Karpas-422 (cell line): ENCODE data around the gene RGS9BP. TPM values are rescaled to one million over a fixed set of nuclear protein-coding genes. Genes with fewer than 3 reads are reported as not detected.
"Not testable (repeated sequence)": the region's sequence is repeated elsewhere in the genome, so short reads cannot be mapped to it uniquely, and the experiment has no call there.

Source experiments
- DNase-seq: peaks from one replicate; pipeline ENCODE4 v3.0.0-alpha.2; 2015
- H2AFZ ChIP-seq: fragments of 200-600 bp; sonication (generic); 2 replicates; pipeline ENCODE4 v1.6.1; 2014; ENCODE audit warnings: antibody characterized with exemption, low read length, mixed read lengths
- H3K27ac ChIP-seq: fragments of 200-600 bp; sonication (generic); 2 replicates; pipeline ENCODE4 v1.5.1; 2014; ENCODE audit warnings: mild to moderate bottlenecking, low read length, moderate library complexity
- H3K27me3 ChIP-seq: fragments of 200-600 bp; sonication (generic); 2 replicates; pipeline ENCODE4 v1.6.1; 2014; ENCODE audit warnings: low read length, mixed read lengths
- H3K36me3 ChIP-seq: fragments of 200-600 bp; sonication (generic); 2 replicates; pipeline ENCODE4 v1.6.1; 2014; ENCODE audit warnings: low read length, mixed read lengths; ENCODE audit not compliant: insufficient read depth
- H3K4me1 ChIP-seq: fragments of 200-600 bp; sonication (generic); 2 replicates; pipeline ENCODE4 v1.6.1; 2014; ENCODE audit warnings: mild to moderate bottlenecking, low read length, mixed read lengths
- H3K4me2 ChIP-seq: fragments of 200-600 bp; sonication (generic); 2 replicates; pipeline ENCODE4 v1.6.1; 2014; ENCODE audit warnings: low read length, low read depth, mild to moderate bottlenecking; ENCODE audit not compliant: poor library complexity, severe bottlenecking
- H3K4me3 ChIP-seq: fragments of 200-600 bp; sonication (generic); 2 replicates; pipeline ENCODE4 v1.5.1; 2014; ENCODE audit warnings: mild to moderate bottlenecking, antibody characterized with exemption, low read length, mixed read lengths
- H3K79me2 ChIP-seq: fragments of 200-600 bp; sonication (generic); 2 replicates; pipeline ENCODE4 v1.6.1; 2014; ENCODE audit warnings: mild to moderate bottlenecking, low read length, mixed read lengths
- H3K9ac ChIP-seq: fragments of 200-600 bp; sonication (generic); 2 replicates; pipeline ENCODE4 v1.6.0; 2014; ENCODE audit warnings: low read length
- H3K9me2 ChIP-seq: fragments of 200-600 bp; sonication (generic), shearing (Covaris generic); replicated peaks from 2 replicates; pipeline ENCODE4 v1.6.0; 2014; ENCODE audit warnings: mild to moderate bottlenecking, low read length, moderate library complexity; ENCODE audit not compliant: insufficient read depth
- H3K9me3 ChIP-seq: fragments of 300-700, 200-600 bp; sonication (generic); 2 replicates; pipeline ENCODE4 v1.6.1; 2014; ENCODE audit warnings: low read length, mixed read lengths
- H4K20me1 ChIP-seq: fragments of 200-600 bp; sonication (generic); 2 replicates; pipeline ENCODE4 v1.6.1; 2014; ENCODE audit warnings: mild to moderate bottlenecking, antibody characterized with exemption, low read length, low read depth; ENCODE audit not compliant: insufficient read depth
- total RNA-seq: library from RNA; depleted of rRNA; stranded (reverse); fragments of >200 nt; shearing (Covaris generic); gene quantifications from 2 replicates; pipeline ENCODE4 v1.2.3, GENCODE V29; 2014; ENCODE audit warnings: low replicate concordance

Gene RGS9BP
- total RNA-seq, 1 experiment from 2014 or later = not detected

- peaks cover 30% of the 10 kb centered on the region for H3K36me3 ChIP-seq
- H3K9me3 ChIP-seq = no peaks in the 10 kb centered on the region
- H3K9ac ChIP-seq = no peak overlapping the region
- no peaks in the 10 kb centered on the region for H3K4me1 ChIP-seq
- DNase-seq = no peak
- H4K20me1 ChIP-seq = no peaks in the 10 kb centered on the region
- H3K4me2 ChIP-seq = no peak overlapping the region
- H3K27me3 ChIP-seq = no peaks in the 10 kb centered on the region
- H3K4me3 ChIP-seq = no peak overlapping the region
- no peak overlapping the region for H2AFZ ChIP-seq
- H3K9me2 ChIP-seq = no peaks in the 10 kb centered on the region
- peaks cover 39% of the 10 kb centered on the region for H3K79me2 ChIP-seq
- no peak overlapping the region for H3K27ac ChIP-seq
Observed at GRCh38 chr19:32708457-32708856, 32.8 kb downstream of the RGS9BP start.

- DNase-seq = no peak
- no peak overlapping the region for H2AFZ ChIP-seq
- H3K9me3 ChIP-seq = no peaks in the 10 kb centered on the region
- no peak overlapping the region for H3K27ac ChIP-seq
- no peak overlapping the region for H3K4me3 ChIP-seq
- no peak overlapping the region for H3K4me2 ChIP-seq
- H3K36me3 ChIP-seq = peaks cover 29% of the 10 kb centered on the region
- no peaks in the 10 kb centered on the region for H3K9me2 ChIP-seq
- no peaks in the 10 kb centered on the region for H4K20me1 ChIP-seq
- H3K79me2 ChIP-seq = peaks cover 35% of the 10 kb centered on the region
- H3K4me1 ChIP-seq = no peaks in the 10 kb centered on the region
- H3K9ac ChIP-seq = no peak overlapping the region
- no peaks in the 10 kb centered on the region for H3K27me3 ChIP-seq
Observed at GRCh38 chr19:32709032-32709431, 33.4 kb downstream of the RGS9BP start.

GRCh38 chr19:32711747-32712146 is 36.1 kb downstream of the RGS9BP start:
- H3K79me2 ChIP-seq = peaks cover 11% of the 10 kb centered on the region
- H4K20me1 ChIP-seq = no peaks in the 10 kb centered on the region
- H3K9me2 ChIP-seq = no peaks in the 10 kb centered on the region
- H3K4me2 ChIP-seq = no peak overlapping the region
- H3K9ac ChIP-seq = no peak overlapping the region
- no peak for DNase-seq
- H3K27me3 ChIP-seq = no peaks in the 10 kb centered on the region
- H3K36me3 ChIP-seq = peaks cover 25% of the 10 kb centered on the region
- no peak overlapping the region for H3K27ac ChIP-seq
- H2AFZ ChIP-seq = no peak overlapping the region
- no peaks in the 10 kb centered on the region for H3K9me3 ChIP-seq
- H3K4me1 ChIP-seq = no peaks in the 10 kb centered on the region
- H3K4me3 ChIP-seq = no peak overlapping the region

DNA sequence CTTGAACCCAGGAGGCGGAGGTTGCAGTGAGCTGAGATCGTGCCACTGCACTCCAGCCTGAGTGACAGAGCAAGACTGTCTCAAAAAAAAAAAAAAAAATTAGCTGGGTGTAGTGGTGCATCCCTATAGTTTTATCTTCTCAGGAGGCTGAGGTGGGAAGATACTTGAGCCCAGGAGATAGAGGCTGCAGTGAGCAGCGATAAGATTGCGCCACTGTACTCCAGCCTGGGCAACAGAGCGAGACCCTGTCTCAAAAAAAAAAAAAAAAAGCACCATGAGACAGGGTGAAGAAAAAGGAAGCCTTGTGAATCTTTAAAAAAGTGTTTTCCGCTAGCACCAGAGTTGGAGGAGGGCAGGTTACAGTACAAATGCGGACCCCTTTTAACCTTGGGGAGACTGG is 40.6 kb downstream of the RGS9BP start:
- peaks cover 15% of the 10 kb centered on the region; the same call in 1 of the 2 replicates for H3K36me3 ChIP-seq
- not testable (repeated sequence) for H3K4me3 ChIP-seq

GRCh38 chr19:32717496-32717895 is 41.8 kb downstream of the RGS9BP start:
- Histone ChIP-seq H3K27ac (no peak overlapping the region), H3K4me1 (no peaks in the 10 kb centered on the region), H3K9ac (no peak overlapping the region), H3K27me3 (no peaks in the 10 kb centered on the region), H4K20me1 (no peaks in the 10 kb centered on the region), H2AFZ (no peak overlapping the region), H3K79me2 (no peaks in the 10 kb centered on the region), H3K9me2 (no peaks in the 10 kb centered on the region), H3K36me3 (peaks cover 9% of the 10 kb centered on the region; the same call in 1 of the 2 replicates), H3K9me3 (no peaks in the 10 kb centered on the region), H3K4me2 (no peak overlapping the region), H3K4me3 (no peak overlapping the region)
- no peak for DNase-seq

More for the DNA sequence above, 40.6 kb downstream of the RGS9BP start:
- H3K9me3 ChIP-seq, H3K9me2 ChIP-seq, H2AFZ ChIP-seq, H3K79me2 ChIP-seq, H3K4me2 ChIP-seq, H3K9ac ChIP-seq, DNase-seq, H3K27ac ChIP-seq, H4K20me1 ChIP-seq, H3K27me3 ChIP-seq, H3K4me1 ChIP-seq: not testable (repeated sequence)

- no peaks in the 10 kb centered on the region for H3K9me2 ChIP-seq
- no peak overlapping the region for H2AFZ ChIP-seq
- H3K27ac ChIP-seq = no peak overlapping the region
- DNase-seq = no peak
- no peaks in the 10 kb centered on the region for H3K79me2 ChIP-seq
- H3K9ac ChIP-seq = no peak overlapping the region
- no peaks in the 10 kb centered on the region for H3K27me3 ChIP-seq
- no peaks in the 10 kb centered on the region for H4K20me1 ChIP-seq
- H3K4me2 ChIP-seq = no peak overlapping the region
- no peaks in the 10 kb centered on the region for H3K4me1 ChIP-seq
- 0 out of 2 replicates have a peak, but pooled peaks cover 6% of the 10 kb centered on the region for H3K36me3 ChIP-seq
- no peak overlapping the region for H3K4me3 ChIP-seq
- H3K9me3 ChIP-seq = no peaks in the 10 kb centered on the region
Observed at GRCh38 chr19:32718286-32718685, 42.6 kb downstream of the RGS9BP start.

GRCh38 chr19:32719611-32720059 is 44.0 kb downstream of the RGS9BP start, which contains the start of gene TDRD12:
TDRD12 (plus strand) TSS chr19:32719767; CDS start chr19:32720073, 306 bp downstream.
- Histone ChIP-seq H3K79me2 (no peaks in the 10 kb centered on the region), H3K9me3 (no peaks in the 10 kb centered on the region), H3K36me3 (0 out of 2 replicates have a peak, but pooled peaks cover 1% of the 10 kb centered on the region), H3K9ac (no peak within 1 kb of the TSS), H3K4me3 (no peak within 1 kb of the TSS), H2AFZ (no peak within 1 kb of the TSS), H3K27ac (no peak within 1 kb of the TSS), H3K4me2 (no peak within 1 kb of the TSS), H3K4me1 (no peaks in the 10 kb centered on the region), H3K27me3 (no peaks in the 10 kb centered on the region), H3K9me2 (no peaks in the 10 kb centered on the region), H4K20me1 (no peaks in the 10 kb centered on the region)
- no peak for DNase-seq

GRCh38 chr19:32720216-32720935 is 44.7 kb downstream of the RGS9BP start:
- H3K27ac ChIP-seq = no peak overlapping the region
- no peaks in the 10 kb centered on the region for H3K4me1 ChIP-seq
- H3K4me2 ChIP-seq = no peak overlapping the region
- no peak overlapping the region for H2AFZ ChIP-seq
- H3K9ac ChIP-seq = no peak overlapping the region
- no peaks in the 10 kb centered on the region for H3K27me3 ChIP-seq
- no peak overlapping the region for H3K4me3 ChIP-seq
- H3K9me2 ChIP-seq = no peaks in the 10 kb centered on the region
- H3K9me3 ChIP-seq = no peaks in the 10 kb centered on the region
- no peaks in the 10 kb centered on the region for H3K36me3 ChIP-seq
- no peaks in the 10 kb centered on the region for H3K79me2 ChIP-seq
- no peaks in the 10 kb centered on the region for H4K20me1 ChIP-seq
- no peak for DNase-seq
